HepG2 (cell line): Measurements from ENCODE around the gene SESN2. TPM values are rescaled to one million over a fixed set of nuclear protein-coding genes. Genes with fewer than 3 reads are reported as not detected.

ENCODE experiments used
- CREB1 ChIP-seq, 2 experiments: fragments of 450-650 bp in 1 of 2; IDR thresholded peaks; 2 replicates each; pipeline ENCODE4 v1.6.1; 2016 to 2017; ENCODE audit warnings: control low read depth in 1 of 2, mild to moderate bottlenecking in 1 of 2, missing compliant biosample characterization in 1 of 2, missing genetic modification characterization in 1 of 2
- CREBL2 ChIP-seq: sonication (generic); formaldehyde crosslinking; IDR thresholded peaks from 2 replicates; pipeline ENCODE4 v1.8.1; 2023; ENCODE audit warnings: missing genetic modification reagents, mild to moderate bottlenecking, borderline replicate concordance
- CSRNP1 ChIP-seq: sonication (generic); formaldehyde crosslinking; IDR thresholded peaks from 2 replicates; pipeline ENCODE4 v1.8.1; 2023; ENCODE audit warnings: mild to moderate bottlenecking, missing genetic modification reagents
- KDM5B ChIP-seq: sonication (generic); formaldehyde crosslinking; IDR thresholded peaks from 2 replicates; pipeline ENCODE4 v1.4.0; 2020; ENCODE audit warnings: missing genetic modification reagents, mild to moderate bottlenecking, borderline replicate concordance
- MZF1 ChIP-seq: sonication (generic); formaldehyde crosslinking; IDR thresholded peaks from 2 replicates; pipeline ENCODE4 v1.8.1; 2023; ENCODE audit warnings: mild to moderate bottlenecking, missing genetic modification reagents, borderline replicate concordance
- RELA ChIP-seq: sonication (generic); formaldehyde crosslinking; IDR thresholded peaks from 2 replicates; pipeline ENCODE4 v1.4.0; 2020; ENCODE audit warnings: missing genetic modification reagents
- RFXAP ChIP-seq: sonication (generic); formaldehyde crosslinking; IDR thresholded peaks from 2 replicates; pipeline ENCODE4 v1.4.0; 2020; ENCODE audit warnings: missing genetic modification reagents, borderline replicate concordance
- SETDB1 ChIP-seq: sonication (generic); formaldehyde crosslinking; IDR thresholded peaks from 2 replicates; pipeline ENCODE4 v1.5.1; 2020; ENCODE audit warnings: missing genetic modification reagents, mild to moderate bottlenecking, borderline replicate concordance
- TAF1 ChIP-seq: sonication (generic); formaldehyde crosslinking; IDR thresholded peaks from 2 replicates; pipeline ENCODE4 v1.4.0; 2020; ENCODE audit warnings: missing genetic modification reagents
- TAF15 ChIP-seq: fragments of 200-400 bp; formaldehyde crosslinking; IDR thresholded peaks from one replicate; pipeline ENCODE4 v1.6.1; 2018; ENCODE audit warnings: mild to moderate bottlenecking, low read depth, low read length; ENCODE audit not compliant: poor library complexity, severe bottlenecking
- TEAD3 ChIP-seq: optimal IDR thresholded peaks from 2 replicates; pipeline ENCODE3; 2016; ENCODE audit warnings: borderline replicate concordance
- TIGD3 ChIP-seq: sonication (generic); formaldehyde crosslinking; IDR thresholded peaks from 2 replicates; pipeline ENCODE4 v1.5.1; 2020; ENCODE audit warnings: mild to moderate bottlenecking, missing genetic modification reagents, borderline replicate concordance
- YEATS4 ChIP-seq: sonication (generic); formaldehyde crosslinking; IDR thresholded peaks from 2 replicates; pipeline ENCODE4 v1.4.0; 2020; ENCODE audit warnings: missing genetic modification reagents, borderline replicate concordance
- ZBTB20 ChIP-seq: sonication (generic); formaldehyde crosslinking; IDR thresholded peaks from 2 replicates; pipeline ENCODE4 v1.8.1; 2023; ENCODE audit warnings: missing genetic modification reagents, low read depth, mild to moderate bottlenecking, borderline replicate concordance
- ZBTB21 ChIP-seq: sonication (generic); formaldehyde crosslinking; IDR thresholded peaks from 2 replicates; pipeline ENCODE4 v1.4.0; 2020; ENCODE audit warnings: missing genetic modification reagents
- ZBTB7B ChIP-seq: sonication (generic); formaldehyde crosslinking; IDR thresholded peaks from 2 replicates; pipeline ENCODE4 v1.4.0; 2020; ENCODE audit warnings: missing genetic modification reagents
- ZNF263 ChIP-seq: sonication (generic); formaldehyde crosslinking; IDR thresholded peaks from 2 replicates; pipeline ENCODE4 v1.4.0; 2020; ENCODE audit warnings: missing genetic modification reagents
- ZNF264 ChIP-seq: sonication (generic); formaldehyde crosslinking; IDR thresholded peaks from 2 replicates; pipeline ENCODE4 v1.4.0; 2020; ENCODE audit warnings: missing genetic modification reagents
- ZNF773 ChIP-seq: sonication (generic); formaldehyde crosslinking; IDR thresholded peaks from 2 replicates; pipeline ENCODE4 v1.4.0; 2020; ENCODE audit warnings: missing genetic modification reagents, borderline replicate concordance
- ZNF879 ChIP-seq: sonication (generic); formaldehyde crosslinking; IDR thresholded peaks from 2 replicates; pipeline ENCODE4 v1.8.1; 2023; ENCODE audit warnings: missing genetic modification reagents
- polyA plus RNA-seq, 8 experiments: library from polyadenylated mRNA; depleted of rRNA in 3 of 8; stranded (reverse) in 7 of 8; unstranded in 1 of 8; fragments of >200 nt; fragmentation: Illumina TruSeq in 4 of 8; extraction: Trizol in 4 of 8; gene quantifications; 2 replicates each; pipeline versions ENCODE4 v1.2.1 to v1.2.3, GENCODE V29; 2011 to 2016; ENCODE audit warnings: low read depth in 4 of 8, missing spikeins in 1 of 8, mixed read lengths in 1 of 8; ENCODE audit not compliant: insufficient read depth in 1 of 8
- total RNA-seq, 5 experiments: library from RNA; depleted of rRNA; stranded (reverse); fragments of >200 nt; fragmentation: Illumina TruSeq; extraction: Trizol; gene quantifications; 2 replicates each; pipeline ENCODE4 v1.2.3, GENCODE V29; 2016; ENCODE audit warnings: low read depth in 1 of 5
- TF ChIP-seq, protein P1 (sequence below): sonication (generic); formaldehyde crosslinking; IDR thresholded peaks from 2 replicates; pipeline ENCODE4 v1.4.0; 2020; ENCODE audit warnings: mild to moderate bottlenecking, low read depth, missing genetic modification reagents
- TF ChIP-seq, protein P2 (sequence below): sonication (generic); formaldehyde crosslinking; IDR thresholded peaks from 2 replicates; pipeline ENCODE4 v1.5.1; 2020; ENCODE audit warnings: mild to moderate bottlenecking, moderate library complexity, missing genetic modification reagents

Gene SESN2
- total and polyA plus RNA-seq, 2 of the 13 experiments (the other 11 are each of a cell fraction or from before 2014, with no cell fraction given) = 13.2 to 19.1 TPM

DNA sequence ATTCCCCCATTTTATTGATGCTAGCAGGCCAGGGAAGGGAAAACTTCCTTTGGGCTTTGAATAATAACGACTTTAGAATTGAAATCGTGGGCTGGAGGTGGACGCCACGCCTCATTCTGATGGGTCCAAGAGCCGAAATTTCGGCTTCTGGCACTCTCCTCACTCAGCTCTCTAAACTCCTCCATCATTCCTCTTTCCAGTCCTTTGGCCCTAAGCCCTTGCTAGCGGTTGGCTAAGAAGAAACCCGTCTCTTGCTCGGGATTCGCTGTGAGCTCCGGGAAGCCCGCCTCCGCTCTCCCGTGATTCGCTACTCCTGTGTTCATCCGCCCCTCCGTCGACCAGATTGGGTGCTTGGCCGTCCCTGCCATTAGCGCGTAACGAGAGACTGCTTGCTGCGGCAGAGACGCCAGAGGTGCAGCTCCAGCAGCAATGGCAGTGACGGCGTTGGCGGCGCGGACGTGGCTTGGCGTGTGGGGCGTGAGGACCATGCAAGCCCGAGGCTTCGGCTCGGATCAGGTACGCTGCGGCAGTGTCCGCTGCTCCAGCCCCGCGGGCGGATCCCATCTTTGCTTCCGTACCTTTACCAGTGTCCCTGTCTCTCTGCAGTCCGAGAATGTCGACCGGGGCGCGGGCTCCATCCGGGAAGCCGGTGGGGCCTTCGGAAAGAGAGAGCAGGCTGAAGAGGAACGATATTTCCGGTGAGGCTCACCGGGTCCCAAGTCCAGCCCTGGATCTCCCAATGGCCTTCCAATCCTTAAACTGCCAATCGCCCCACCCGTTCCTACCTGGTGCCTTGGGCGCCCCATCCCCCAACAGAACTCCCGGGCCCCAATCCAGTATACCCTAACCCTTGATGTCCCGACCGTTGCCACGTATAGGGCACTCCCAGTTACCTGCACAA is 23.3 kb upstream of the SESN2 start, which contains the start of gene ATP5IF1 (continued):
- TF ChIP-seq TAF1 (CRISPR knock-in tag) = peak; percentile 99
- TF ChIP-seq TAF15 = no peak
- peak; percentile 26; the same call in 1 of the 2 replicates for TF ChIP-seq ZBTB20 (CRISPR knock-in tag)
- TF ChIP-seq ZNF263 (CRISPR knock-in tag) = peak; percentile 58; the same call in 1 of the 2 replicates
- TF ChIP-seq RELA (CRISPR knock-in tag) = no peak
- TF ChIP-seq CSRNP1 (CRISPR knock-in tag) = peak; percentile 81; the same call in 1 of the 2 replicates
- TF ChIP-seq ZBTB21 (CRISPR knock-in tag) = peak; percentile 22; the same call in 1 of the 2 replicates
- no peak for TF ChIP-seq CREBL2 (CRISPR knock-in tag)
- TF ChIP-seq YEATS4 (CRISPR knock-in tag) = peak; percentile 95
- peak; percentile 78 for TF ChIP-seq RFXAP
- TF ChIP-seq, protein P1, sequence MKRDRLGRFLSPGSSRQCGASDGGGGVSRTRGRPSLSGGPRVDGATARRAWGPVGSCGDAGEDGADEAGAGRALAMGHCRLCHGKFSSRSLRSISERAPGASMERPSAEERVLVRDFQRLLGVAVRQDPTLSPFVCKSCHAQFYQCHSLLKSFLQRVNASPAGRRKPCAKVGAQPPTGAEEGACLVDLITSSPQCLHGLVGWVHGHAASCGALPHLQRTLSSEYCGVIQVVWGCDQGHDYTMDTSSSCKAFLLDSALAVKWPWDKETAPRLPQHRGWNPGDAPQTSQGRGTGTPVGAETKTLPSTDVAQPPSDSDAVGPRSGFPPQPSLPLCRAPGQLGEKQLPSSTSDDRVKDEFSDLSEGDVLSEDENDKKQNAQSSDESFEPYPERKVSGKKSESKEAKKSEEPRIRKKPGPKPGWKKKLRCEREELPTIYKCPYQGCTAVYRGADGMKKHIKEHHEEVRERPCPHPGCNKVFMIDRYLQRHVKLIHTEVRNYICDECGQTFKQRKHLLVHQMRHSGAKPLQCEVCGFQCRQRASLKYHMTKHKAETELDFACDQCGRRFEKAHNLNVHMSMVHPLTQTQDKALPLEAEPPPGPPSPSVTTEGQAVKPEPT (CRISPR knock-in tag) = peak; percentile 95
- TF ChIP-seq SETDB1 (CRISPR knock-in tag) = no peak
- no peak for TF ChIP-seq ZBTB7B (CRISPR knock-in tag)
- 0 out of 2 replicates have a peak, but pooled peaks have one; percentile 23 for TF ChIP-seq ZNF879 (CRISPR knock-in tag)
- peak; percentile 82 for TF ChIP-seq ZNF264
- peak; percentile 61; the same call in 1 of the 2 replicates for TF ChIP-seq ZNF773 (CRISPR knock-in tag)
- peak; percentile 74 for TF ChIP-seq CREB1 (IDR thresholded peaks at IDR 0.05)
- peak; percentile 89 for TF ChIP-seq CREB1 (CRISPR knock-in tag; IDR thresholded peaks at IDR 0.05)
- TF ChIP-seq KDM5B = peak; percentile 84
- TF ChIP-seq TIGD3 (CRISPR knock-in tag) = peak; percentile 66; the same call in 1 of the 2 replicates
- TF ChIP-seq, protein P2, sequence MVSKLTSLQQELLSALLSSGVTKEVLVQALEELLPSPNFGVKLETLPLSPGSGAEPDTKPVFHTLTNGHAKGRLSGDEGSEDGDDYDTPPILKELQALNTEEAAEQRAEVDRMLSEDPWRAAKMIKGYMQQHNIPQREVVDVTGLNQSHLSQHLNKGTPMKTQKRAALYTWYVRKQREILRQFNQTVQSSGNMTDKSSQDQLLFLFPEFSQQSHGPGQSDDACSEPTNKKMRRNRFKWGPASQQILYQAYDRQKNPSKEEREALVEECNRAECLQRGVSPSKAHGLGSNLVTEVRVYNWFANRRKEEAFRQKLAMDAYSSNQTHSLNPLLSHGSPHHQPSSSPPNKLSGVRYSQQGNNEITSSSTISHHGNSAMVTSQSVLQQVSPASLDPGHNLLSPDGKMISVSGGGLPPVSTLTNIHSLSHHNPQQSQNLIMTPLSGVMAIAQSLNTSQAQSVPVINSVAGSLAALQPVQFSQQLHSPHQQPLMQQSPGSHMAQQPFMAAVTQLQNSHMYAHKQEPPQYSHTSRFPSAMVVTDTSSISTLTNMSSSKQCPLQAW = peak; percentile 91
- peak; percentile 74; the same call in 1 of the 2 replicates for TF ChIP-seq MZF1 (CRISPR knock-in tag)
- TF ChIP-seq TEAD3 (CRISPR knock-in tag) = peak; percentile 65
